Coronary artery (tissue), 2 donors: ENCODE results near the gene ZNF365.
A peak's percentile ranks its signal among the peaks of the same experiment; 100 is the strongest.

ENCODE experiments used
- DNase-seq: peaks from one replicate; pipeline ENCODE4 v3.0.0-alpha.2; 2017; ENCODE audit warnings: low spot score
- H3K27ac ChIP-seq, 2 donors: fragments of 200-600 bp; sonication (generic); one replicate each; pipeline ENCODE4 v1.5.1; 2016 to 2019
- H3K4me3 ChIP-seq: fragments of 200-600 bp; sonication (generic); 2 replicates; pipeline ENCODE4 v1.5.1; 2016; ENCODE audit warnings: mild to moderate bottlenecking, moderate library complexity
- TF ChIP-seq, protein P1 (sequence below): fragments of 200-600 bp; sonication (generic); IDR thresholded peaks from one replicate; pipeline ENCODE4 v1.5.1; 2019; ENCODE audit warnings: antibody characterized with exemption

The ZNF365 gene

DNA sequence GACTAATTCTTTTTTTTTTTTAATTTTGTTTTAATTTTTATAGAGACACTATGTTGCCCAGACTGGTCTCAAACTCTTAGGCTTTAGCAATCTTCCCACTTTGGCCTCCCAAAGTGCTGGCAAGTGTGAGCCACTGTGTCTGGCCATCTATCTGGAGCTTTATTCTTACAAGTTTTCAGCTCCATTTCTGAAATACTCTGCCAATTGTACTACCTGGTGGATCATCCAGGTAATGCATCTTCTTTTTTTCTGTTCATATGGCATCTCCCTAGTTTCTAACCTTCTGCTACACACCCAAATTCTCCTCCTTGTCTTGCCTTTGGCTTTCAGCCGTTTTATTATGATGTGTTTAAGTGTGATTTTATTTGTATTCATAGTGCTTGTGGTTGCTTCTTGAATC lies 40.2 kb downstream of the ZNF365 start:
- TF ChIP-seq, protein P1, sequence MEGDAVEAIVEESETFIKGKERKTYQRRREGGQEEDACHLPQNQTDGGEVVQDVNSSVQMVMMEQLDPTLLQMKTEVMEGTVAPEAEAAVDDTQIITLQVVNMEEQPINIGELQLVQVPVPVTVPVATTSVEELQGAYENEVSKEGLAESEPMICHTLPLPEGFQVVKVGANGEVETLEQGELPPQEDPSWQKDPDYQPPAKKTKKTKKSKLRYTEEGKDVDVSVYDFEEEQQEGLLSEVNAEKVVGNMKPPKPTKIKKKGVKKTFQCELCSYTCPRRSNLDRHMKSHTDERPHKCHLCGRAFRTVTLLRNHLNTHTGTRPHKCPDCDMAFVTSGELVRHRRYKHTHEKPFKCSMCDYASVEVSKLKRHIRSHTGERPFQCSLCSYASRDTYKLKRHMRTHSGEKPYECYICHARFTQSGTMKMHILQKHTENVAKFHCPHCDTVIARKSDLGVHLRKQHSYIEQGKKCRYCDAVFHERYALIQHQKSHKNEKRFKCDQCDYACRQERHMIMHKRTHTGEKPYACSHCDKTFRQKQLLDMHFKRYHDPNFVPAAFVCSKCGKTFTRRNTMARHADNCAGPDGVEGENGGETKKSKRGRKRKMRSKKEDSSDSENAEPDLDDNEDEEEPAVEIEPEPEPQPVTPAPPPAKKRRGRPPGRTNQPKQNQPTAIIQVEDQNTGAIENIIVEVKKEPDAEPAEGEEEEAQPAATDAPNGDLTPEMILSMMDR = no peak
- Histone ChIP-seq H3K4me3 (no peak overlapping the region), H3K27ac (no peak overlapping the region)
- no peak for DNase-seq

DNA sequence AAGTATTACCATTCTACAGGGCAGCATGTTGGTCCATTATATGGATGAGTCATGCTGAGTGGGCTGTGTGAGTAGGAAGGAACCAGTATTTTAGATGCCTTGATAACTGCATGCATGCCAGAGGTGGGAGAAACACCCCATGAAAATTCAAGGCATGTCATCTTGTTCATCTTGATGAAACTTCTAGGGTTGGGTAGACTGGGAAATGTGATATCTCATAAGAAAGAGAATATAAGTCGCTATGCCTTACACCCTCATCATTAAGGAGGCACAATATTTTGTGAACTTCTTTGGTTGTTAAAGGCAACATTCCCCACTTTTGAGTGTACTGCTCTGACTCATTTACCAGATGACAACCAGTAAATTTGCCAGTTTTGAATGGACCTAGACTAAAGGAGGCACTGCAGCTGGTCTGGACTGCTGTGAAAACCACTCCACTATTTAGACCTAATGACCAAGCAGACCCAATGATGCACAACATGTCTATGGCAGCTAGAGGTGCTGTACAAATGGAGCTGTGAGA lies 48.0 kb downstream of the ZNF365 start:
- DNase-seq = no peak
- Histone ChIP-seq H3K4me3 (no peak overlapping the region), H3K27ac (no peak overlapping the region)
- TF ChIP-seq, protein P1 = no peak

DNA sequence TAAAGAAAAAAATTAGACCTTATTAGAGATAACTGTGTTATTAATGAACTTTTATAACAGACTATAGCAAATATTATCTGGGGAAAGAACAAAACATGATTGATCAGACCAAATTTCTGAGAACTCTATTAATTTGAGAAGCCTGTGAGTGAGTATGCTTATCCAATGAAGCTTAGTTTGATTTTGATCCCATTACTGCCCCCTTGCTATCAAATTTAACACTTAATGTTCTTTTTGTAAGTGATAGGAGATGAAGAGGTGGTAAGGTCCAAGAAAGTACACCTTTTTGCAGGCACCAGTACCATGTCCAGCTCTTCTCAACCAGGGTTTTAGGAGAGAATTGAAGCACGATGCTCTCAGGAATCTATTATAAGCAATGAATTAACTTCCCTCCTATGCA lies 49.9 kb downstream of the ZNF365 start:
- no peak for DNase-seq
- TF ChIP-seq, protein P1 = no peak
- H3K27ac ChIP-seq = no peak overlapping the region
- H3K4me3 ChIP-seq = no peak overlapping the region

DNA sequence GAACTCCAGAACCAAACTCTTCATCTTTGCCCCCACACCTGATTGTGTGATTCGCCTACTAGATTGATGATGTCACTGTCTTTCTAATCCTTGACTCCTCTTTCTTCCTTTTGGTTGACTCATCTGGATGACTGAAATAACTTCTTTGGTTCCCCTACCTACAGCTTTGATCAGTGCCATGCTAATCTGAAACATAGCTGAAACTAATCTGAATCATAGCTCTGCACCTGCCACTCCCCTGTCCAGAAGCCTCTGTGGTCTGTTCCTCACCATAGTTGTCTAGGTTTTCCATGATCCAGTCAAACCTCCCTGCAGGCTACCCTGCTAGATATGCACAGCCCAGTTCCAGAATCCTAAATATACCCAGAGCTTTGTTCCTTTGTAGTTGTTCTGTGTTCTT lies 51.9 kb downstream of the ZNF365 start:
- no peak overlapping the region for H3K27ac ChIP-seq
- no peak for DNase-seq
- TF ChIP-seq, protein P1 = no peak

DNA sequence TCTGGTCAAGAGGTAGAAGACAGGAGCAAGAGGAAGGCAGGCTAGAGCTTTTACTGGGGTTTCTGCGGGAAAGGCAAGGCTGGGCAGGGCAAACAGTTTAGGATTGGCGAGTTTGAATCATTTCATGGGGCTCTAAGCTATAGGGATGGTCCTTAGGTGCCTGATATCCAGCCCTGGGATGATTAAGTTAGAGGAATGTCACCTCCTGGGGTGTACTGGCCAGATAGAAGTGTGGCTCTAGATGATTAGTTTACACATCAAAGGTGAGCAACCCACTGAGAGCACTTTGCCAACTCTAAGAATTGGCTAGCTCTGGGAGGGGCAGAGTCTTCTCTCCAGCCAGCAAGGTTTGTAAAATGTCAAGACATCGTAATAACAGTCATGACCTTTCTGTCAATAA lies 52.4 kb downstream of the ZNF365 start:
- no peak for DNase-seq
- TF ChIP-seq, protein P1 = no peak
- H3K27ac ChIP-seq = no peak overlapping the region
- no peak overlapping the region for H3K4me3 ChIP-seq

More for the DNA sequence above, 51.9 kb downstream of the ZNF365 start:
- H3K4me3 ChIP-seq = no peak overlapping the region

DNA sequence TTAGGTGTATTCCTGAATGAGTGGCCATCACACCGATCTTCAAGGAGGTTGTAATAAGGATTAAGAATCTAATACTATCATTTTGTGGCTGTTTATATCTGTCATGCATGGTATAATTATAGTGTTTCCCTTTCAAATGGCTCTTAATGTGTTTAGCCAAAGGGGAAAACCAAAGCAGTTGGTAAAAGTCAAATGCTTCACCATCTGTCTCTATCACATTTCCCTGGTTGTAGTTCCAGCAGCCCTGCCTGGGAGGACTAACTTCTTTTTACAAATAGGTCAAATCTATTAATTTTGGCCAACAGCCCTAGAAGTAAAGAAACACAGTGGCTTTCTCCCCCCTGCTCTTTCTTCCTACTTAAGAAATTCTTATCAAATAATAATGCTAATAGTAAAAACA lies 56.7 kb downstream of the ZNF365 start:
- TF ChIP-seq, protein P1 = no peak
- Histone ChIP-seq H3K4me3 (no peak overlapping the region), H3K27ac (no peak overlapping the region)
- DNase-seq = no peak

DNA sequence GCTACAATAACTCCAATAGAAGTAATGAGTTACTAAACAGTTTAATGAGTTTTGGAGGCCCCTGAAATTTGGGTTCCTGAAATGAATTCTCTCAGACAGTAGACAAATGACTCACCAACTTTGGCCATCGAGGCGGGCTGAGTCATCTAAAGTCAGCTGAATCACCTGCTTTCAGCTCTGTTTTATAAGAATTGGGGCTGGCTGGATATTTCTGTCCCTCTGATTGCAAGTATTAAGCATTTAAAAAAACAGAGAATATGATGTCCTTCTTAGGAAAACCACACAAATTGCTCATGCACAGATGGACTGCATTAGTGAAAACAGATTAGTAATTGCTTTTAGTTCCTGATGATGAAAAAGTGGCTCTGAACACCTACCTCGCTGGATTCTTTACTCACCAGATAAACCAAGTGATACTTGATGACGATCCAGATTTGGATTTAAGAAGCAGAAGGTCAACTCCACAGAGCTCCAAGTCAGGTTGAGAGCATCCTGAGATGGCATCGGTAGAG lies 59.1 kb downstream of the ZNF365 start:
- H3K27ac ChIP-seq = peak overlapping the region; percentile 64 to 74
- DNase-seq = no peak
- no peak overlapping the region for H3K4me3 ChIP-seq
- TF ChIP-seq, protein P1 = no peak
